Activated T-cell treated with anti-CD3 and anti-CD28 coated beads, Interleukin-2, amount 50 U/mL, for 24 hours (primary cell): ENCODE results near the gene DDX41.
A peak's percentile ranks its signal among the peaks of the same experiment; 100 is the strongest.

Experiments
- DNase-seq: peaks from one replicate; pipeline ENCODE4 v3.0.0-alpha.2; 2020
- H3K27ac Mint-ChIP-seq: 2 replicates; pipeline ENCODE4 v1.8.0; 2020; ENCODE audit warnings: mild to moderate bottlenecking, mixed read lengths
- H3K27me3 Mint-ChIP-seq: 2 replicates; pipeline ENCODE4 v1.8.0; 2020; ENCODE audit warnings: mixed read lengths
- H3K36me3 Mint-ChIP-seq: 2 replicates; pipeline ENCODE4 v1.8.0; 2020; ENCODE audit warnings: low read depth, mixed read lengths
- H3K4me1 Mint-ChIP-seq: 2 replicates; pipeline ENCODE4 v1.8.0; 2020; ENCODE audit warnings: low read depth, mixed read lengths
- H3K4me3 Mint-ChIP-seq: 2 replicates; pipeline ENCODE4 v1.8.0; 2020; ENCODE audit warnings: mild to moderate bottlenecking, moderate library complexity, mixed read lengths
- H3K9me3 Mint-ChIP-seq: 2 replicates; pipeline ENCODE4 v1.8.0; 2020; ENCODE audit warnings: mixed read lengths

DDX41 gene

DNA sequence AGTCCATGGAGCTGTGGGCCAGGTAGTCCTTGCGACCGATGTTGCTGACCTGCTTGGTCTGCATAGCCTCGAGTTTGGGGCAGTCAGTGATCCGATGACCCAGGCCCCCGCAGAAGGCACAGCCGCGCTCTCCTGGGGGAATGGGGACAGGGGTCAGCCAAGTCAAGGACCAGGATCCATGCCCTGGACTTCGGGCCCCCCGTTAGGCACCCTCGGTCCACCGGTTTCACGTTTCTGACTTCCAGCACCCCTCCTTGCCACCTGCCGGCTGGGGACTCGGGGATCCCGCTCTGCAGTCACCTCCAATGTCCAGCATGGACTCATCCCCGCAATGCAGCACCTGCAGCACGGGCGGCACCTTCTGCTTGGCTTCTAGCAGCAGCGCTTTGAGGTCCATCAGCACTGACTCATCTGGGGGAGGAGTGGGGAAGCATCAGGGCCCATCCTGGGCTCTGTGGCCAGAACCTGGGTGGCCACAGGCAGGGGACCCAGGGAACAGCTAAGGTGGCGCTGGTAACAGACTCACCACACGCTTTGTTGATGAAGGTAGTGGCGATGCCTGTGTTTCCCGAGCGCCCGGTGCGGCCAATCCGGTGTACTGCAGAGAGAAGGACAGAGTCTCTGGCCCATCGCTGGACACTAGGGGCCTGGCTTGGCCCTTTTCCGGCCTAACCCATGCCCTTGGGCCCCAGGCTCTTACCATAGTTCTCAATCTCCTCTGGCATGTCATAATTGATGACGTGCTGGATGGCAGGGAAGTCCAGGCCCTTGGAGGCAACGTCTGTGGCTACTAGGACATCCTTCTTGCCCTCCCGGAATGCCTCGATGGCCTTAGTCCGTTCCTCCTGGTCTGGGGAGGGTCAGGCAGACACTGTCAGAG, 4.7 kb downstream of the DDX41 start:
- H3K27ac Mint-ChIP-seq = no peak overlapping the region
- no peaks in the 10 kb centered on the region for H3K9me3 Mint-ChIP-seq
- peaks cover 34% of the 10 kb centered on the region for H3K4me1 Mint-ChIP-seq
- H3K27me3 Mint-ChIP-seq = no peaks in the 10 kb centered on the region
- peaks cover 84% of the 10 kb centered on the region for H3K36me3 Mint-ChIP-seq
- H3K4me3 Mint-ChIP-seq = no peak overlapping the region
- no peak for DNase-seq

DNA sequence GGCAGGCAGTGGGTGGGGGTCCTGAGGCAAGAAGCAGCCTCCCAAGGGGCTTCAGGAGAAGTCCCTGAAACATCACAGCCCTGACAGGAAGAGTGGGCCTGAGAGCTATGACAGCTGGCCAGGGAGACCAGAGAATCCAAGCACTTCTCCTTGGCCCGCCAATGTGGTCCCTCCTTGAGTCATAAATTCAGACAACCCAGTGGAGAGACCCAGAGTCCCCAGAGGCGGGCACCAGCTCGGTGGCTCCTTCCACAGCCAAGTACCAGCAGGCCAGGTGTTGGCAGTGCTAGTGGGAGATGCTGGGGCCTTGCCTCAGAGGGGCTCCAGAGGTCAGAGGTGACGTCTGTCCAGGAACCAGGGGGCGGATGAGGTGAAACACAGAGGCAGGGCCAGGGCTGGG, 5.6 kb downstream of the DDX41 start:
- no peak for DNase-seq
- Mint-ChIP-seq H3K4me1 (peaks cover 31% of the 10 kb centered on the region), H3K4me3 (no peak overlapping the region), H3K27me3 (no peaks in the 10 kb centered on the region), H3K9me3 (no peaks in the 10 kb centered on the region), H3K36me3 (peaks cover 77% of the 10 kb centered on the region), H3K27ac (no peak overlapping the region)

DNA sequence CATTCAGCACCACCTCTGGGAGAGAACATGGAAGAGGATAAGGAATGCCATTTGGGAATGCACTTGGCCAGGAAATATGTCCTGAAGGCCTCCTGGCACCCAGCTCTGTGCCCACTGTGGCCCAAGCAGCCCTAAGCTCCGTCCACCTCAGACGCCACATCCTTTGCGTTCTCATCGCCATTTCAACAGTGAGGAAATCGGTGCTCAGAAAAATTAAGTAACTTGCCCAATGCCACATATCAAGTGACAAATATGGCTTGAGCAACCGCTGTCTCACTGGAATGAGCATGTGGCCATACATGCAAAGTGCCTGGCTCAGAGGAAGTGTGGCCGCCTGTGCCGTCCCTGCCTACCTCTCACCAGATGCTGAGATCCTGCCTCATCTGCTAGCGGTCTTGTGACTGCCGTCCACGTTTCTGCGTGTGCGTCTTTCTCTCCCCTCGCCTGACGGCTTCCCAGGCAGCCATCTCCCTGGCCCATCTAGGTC, 6.2 kb downstream of the DDX41 start:
- Mint-ChIP-seq H3K27ac (no peak overlapping the region), H3K4me1 (peaks cover 25% of the 10 kb centered on the region)

DNA sequence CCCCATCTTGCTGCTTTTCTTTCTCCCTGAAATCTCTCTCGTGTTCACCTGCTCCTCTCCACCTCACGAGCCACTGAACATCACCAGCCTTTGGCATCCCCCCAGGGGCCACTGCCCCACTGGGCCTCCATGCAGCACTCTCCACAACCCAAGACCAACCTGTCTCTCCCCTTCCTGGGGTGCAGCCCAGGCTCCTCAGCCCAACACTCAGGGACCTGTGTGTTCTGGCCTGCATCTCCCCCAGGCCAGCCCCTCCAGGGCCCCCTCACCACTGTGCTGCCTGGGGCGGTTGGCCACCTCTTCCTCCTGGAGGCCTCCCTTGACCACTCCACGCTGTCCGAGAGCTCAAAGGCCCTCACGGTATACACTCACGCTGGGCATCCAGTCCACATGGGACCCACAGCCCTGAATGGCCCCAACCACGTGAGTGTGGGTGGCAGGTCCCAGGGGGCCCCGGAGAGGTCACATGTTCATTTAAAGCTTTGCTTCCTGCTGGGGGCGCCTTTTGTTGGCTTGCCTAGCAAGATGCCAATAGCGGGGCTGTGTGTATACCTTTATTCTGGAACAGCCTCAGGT, 6.7 kb downstream of the DDX41 start:
- DNase-seq = no peak
- H3K9me3 Mint-ChIP-seq = no peaks in the 10 kb centered on the region
- H3K36me3 Mint-ChIP-seq = peaks cover 66% of the 10 kb centered on the region
- no peaks in the 10 kb centered on the region for H3K27me3 Mint-ChIP-seq
- no peak overlapping the region for H3K4me3 Mint-ChIP-seq
- H3K4me1 Mint-ChIP-seq = peaks cover 20% of the 10 kb centered on the region
- no peak overlapping the region for H3K27ac Mint-ChIP-seq

More for the DNA sequence above, 6.2 kb downstream of the DDX41 start:
- Mint-ChIP-seq H3K36me3 (peaks cover 71% of the 10 kb centered on the region), H3K4me3 (no peak overlapping the region), H3K9me3 (no peaks in the 10 kb centered on the region), H3K27me3 (no peaks in the 10 kb centered on the region)
- DNase-seq = no peak

DNA sequence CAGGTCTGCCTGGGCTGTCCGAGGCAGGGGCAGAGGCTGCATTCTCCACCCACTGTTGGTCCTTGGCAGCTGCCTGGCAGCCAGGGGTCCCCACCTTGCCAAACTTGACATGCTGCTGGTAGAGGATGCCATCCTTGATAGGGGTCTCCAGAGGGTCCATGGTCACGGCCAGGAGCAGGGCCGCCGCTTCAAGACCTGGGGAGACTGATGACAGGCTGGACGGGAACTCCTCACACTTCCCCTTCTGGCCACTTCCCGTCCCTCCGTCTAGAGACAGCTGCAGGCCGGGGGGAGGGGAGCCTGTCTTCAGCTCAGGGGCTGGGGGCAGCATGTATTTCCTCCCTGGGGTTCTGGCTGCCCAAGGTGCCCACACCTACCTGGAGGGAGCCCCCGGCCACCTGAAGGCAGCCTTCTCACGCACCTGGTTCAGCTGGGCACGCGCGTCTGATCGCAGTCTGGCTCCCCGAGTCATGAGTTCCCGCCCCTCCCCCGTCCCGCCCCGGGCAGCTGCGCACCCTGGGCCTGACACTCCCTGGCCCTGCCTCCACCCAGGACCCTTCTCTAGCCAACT, 7.3 kb downstream of the DDX41 start, which contains the start of gene DOK3:
Gene DOK3, minus strand, starts transcription at position 446 of the 571 bp plus-strand sequence. Its CDS starts 286 bp downstream, at position 160.
- H3K27ac Mint-ChIP-seq = peak within 1 kb of the TSS; percentile 72
- no peaks in the 10 kb centered on the region for H3K27me3 Mint-ChIP-seq
- no peak within 1 kb of the TSS for H3K4me3 Mint-ChIP-seq
- peaks cover 13% of the 10 kb centered on the region for H3K4me1 Mint-ChIP-seq
- DNase-seq = no peak
- H3K36me3 Mint-ChIP-seq = peaks cover 60% of the 10 kb centered on the region
- no peaks in the 10 kb centered on the region for H3K9me3 Mint-ChIP-seq

DNA sequence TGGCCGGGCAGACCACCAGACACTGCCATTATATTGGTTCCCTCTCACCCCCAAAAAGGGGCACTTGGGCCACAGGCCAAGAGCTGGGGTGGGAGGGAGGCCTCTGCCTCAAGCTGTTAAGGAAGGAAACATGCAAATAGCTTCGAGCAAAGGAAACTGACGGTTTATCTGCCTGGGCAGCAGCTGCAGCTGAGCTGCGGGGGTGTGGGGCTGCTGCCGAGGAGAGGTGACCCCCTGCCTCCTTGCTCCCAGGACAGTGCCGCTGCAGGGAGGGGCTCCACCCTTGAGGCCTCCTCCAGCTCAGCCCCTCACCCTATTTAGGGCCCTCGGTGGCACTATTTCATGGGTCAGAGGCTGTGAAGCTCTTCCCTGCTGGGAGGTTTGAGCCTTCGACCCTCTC, 7.9 kb downstream of the DDX41 start:
- peak overlapping the region; percentile 72 for H3K27ac Mint-ChIP-seq
- no peak for DNase-seq
- no peaks in the 10 kb centered on the region for H3K9me3 Mint-ChIP-seq
- no peaks in the 10 kb centered on the region for H3K27me3 Mint-ChIP-seq
- peaks cover 10% of the 10 kb centered on the region for H3K4me1 Mint-ChIP-seq
- no peak overlapping the region for H3K4me3 Mint-ChIP-seq
- peaks cover 53% of the 10 kb centered on the region for H3K36me3 Mint-ChIP-seq

DNA sequence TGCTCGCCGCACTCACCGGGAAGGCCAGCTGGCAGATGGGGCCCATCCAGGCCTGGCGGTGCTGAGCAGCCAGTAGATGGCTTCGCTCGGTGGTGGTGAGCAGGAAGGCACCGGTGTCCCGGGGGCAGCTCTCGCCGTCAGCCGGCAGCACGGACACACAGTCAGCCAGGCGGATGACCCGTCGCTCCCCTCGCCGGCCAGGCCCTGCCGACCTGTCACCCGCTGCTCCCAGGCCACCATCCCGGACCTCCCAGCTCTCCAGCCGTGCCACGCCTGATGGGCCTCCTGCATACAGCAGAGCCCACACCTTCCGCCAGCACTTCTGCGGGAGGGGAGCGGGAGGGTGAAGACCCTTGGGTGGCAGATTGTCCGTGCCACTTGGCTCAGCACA, 8.5 kb downstream of the DDX41 start:
- no peak overlapping the region for H3K27ac Mint-ChIP-seq
- peaks cover 47% of the 10 kb centered on the region for H3K36me3 Mint-ChIP-seq
- H3K4me1 Mint-ChIP-seq = peaks cover 10% of the 10 kb centered on the region
- DNase-seq = no peak
- no peaks in the 10 kb centered on the region for H3K9me3 Mint-ChIP-seq
- H3K4me3 Mint-ChIP-seq = no peak overlapping the region
- H3K27me3 Mint-ChIP-seq = no peaks in the 10 kb centered on the region

DNA sequence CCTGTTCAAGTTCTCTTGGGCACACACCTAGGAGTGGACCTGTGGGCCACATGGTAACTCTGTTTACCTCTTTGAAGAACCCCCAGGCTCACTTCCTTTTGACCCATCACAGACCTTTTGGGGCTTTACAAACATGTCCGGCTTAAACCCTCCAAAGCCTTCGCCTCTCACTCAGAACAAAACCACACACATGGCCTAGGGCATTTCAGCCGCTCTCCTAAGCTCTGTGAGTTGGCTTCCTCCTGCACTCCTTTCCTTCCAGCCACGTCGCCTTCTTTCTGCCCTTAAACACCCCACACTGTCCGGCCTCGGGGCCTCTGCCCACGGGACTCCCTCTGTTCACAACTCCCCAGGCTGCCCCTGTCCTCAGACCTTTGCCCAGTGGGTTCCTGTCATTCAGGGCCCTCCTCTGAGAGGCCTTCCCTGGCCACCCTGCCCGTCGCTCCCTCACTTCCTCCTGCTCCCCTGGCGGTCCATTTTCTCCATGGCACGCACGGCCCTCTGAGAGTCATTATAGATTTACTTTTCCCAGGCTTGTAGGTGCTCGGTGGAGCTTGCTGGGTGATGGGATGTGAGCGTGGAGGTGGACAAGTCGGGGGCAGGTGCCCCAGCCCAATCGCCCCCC, 9.1 kb downstream of the DDX41 start:
- no peak overlapping the region for H3K4me3 Mint-ChIP-seq
- peaks cover 42% of the 10 kb centered on the region for H3K36me3 Mint-ChIP-seq
- no peaks in the 10 kb centered on the region for H3K27me3 Mint-ChIP-seq
- peaks cover 10% of the 10 kb centered on the region for H3K4me1 Mint-ChIP-seq
- no peak for DNase-seq
- no peak overlapping the region for H3K27ac Mint-ChIP-seq
- H3K9me3 Mint-ChIP-seq = no peaks in the 10 kb centered on the region

DNA sequence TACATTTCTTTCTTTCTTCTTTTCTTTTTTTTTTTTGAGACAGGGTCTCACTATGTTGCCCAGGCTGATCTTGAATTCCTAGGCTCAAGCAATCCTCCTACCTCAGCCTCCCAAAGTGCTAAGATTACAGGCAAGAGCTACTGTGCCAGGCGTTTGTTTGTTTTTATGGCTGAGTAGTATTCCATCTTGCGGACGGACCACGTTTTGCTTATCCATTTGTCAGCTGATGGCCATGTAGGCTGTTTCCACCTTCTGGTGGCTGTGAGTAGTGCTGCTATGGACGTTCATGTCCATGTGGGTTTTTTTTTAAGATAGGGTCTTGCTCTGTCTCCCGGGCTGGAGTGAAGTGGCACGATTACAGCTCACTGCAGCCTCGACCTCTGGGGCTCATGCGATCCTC, 9.6 kb downstream of the DDX41 start:
- no peak overlapping the region for H3K27ac Mint-ChIP-seq
- DNase-seq = no peak
- H3K4me3 Mint-ChIP-seq = no peak overlapping the region
- H3K4me1 Mint-ChIP-seq = peaks cover 10% of the 10 kb centered on the region
- peaks cover 37% of the 10 kb centered on the region for H3K36me3 Mint-ChIP-seq
- H3K27me3 Mint-ChIP-seq = no peaks in the 10 kb centered on the region
- H3K9me3 Mint-ChIP-seq = no peaks in the 10 kb centered on the region

DNA sequence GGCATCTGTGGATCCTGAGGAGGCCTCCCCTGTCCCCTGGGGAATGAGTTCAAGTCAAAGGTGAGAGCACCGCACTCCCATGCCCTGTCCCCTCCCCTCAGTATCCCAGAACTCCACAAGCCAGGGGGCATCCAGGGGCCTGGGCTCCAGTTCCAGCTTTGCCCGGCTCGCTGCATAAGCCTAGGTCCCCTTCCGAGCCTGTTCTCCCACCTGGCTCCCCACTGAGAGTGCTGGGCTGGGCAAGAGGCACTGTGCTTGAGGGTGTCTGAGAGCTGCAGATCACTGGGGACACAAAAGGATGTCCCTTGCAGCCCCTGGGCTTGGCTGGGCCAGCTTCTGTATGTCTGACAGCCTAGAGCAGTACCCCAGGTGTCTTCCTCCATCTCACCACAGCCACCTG, 11.7 kb downstream of the DDX41 start:
- Mint-ChIP-seq H3K27me3 (no peaks in the 10 kb centered on the region), H3K4me1 (peaks cover 7% of the 10 kb centered on the region), H3K27ac (no peak overlapping the region), H3K9me3 (no peaks in the 10 kb centered on the region), H3K4me3 (no peak overlapping the region), H3K36me3 (peaks cover 16% of the 10 kb centered on the region)
- no peak for DNase-seq

DNA sequence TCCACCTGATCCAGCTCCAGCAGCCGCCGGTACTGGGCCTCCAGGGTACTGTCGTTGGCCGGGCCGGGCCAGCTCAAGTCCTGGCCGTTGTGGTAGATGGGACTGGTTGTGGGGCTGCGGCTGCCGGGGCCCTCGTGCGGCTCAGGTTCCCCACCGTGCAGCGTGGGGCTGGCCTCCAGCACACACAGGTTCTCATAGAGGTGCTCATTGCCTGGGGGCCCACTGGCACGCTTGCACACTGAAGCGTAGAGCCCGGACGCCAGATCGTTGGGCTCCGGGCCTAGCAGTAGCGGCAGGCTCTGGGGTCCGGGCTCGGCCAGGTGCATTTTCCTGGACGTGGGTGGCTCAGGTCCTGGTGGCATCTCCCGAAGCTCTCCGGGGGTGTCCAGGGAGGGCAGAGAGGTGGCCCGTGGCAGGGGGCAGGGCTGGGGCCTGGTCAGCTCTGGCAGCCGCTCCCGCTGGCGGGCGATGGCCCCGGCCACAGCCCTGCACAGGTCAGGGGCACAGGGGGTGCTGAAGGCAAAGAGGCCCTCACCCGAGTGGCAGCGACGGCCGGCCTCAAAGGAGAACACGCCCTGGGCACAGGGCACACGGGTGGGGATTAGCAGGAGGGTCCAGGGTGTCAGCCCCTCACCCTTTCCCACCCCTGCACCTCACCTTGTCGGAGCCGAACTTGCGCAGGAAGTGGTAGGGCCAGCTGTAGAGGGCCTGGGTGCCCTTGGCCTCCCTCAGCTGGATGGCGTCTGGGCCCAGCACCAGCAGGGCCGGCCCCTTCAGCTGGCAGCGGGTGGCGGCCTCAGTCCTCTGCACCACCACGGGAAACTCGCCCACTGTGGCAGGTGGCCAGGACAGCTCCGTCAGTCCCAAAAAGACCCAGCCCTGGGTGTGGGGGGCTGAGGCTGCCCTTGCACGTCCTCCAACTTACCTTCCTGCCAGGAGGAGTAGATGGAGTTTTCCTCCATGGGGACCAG, 12.4 kb downstream of the DDX41 start:
- Mint-ChIP-seq H3K27me3 (peaks cover 4% of the 10 kb centered on the region), H3K4me1 (peaks cover 5% of the 10 kb centered on the region), H3K4me3 (no peak overlapping the region), H3K36me3 (peaks cover 13% of the 10 kb centered on the region), H3K27ac (no peak overlapping the region), H3K9me3 (no peaks in the 10 kb centered on the region)
- DNase-seq = no peak

DNA sequence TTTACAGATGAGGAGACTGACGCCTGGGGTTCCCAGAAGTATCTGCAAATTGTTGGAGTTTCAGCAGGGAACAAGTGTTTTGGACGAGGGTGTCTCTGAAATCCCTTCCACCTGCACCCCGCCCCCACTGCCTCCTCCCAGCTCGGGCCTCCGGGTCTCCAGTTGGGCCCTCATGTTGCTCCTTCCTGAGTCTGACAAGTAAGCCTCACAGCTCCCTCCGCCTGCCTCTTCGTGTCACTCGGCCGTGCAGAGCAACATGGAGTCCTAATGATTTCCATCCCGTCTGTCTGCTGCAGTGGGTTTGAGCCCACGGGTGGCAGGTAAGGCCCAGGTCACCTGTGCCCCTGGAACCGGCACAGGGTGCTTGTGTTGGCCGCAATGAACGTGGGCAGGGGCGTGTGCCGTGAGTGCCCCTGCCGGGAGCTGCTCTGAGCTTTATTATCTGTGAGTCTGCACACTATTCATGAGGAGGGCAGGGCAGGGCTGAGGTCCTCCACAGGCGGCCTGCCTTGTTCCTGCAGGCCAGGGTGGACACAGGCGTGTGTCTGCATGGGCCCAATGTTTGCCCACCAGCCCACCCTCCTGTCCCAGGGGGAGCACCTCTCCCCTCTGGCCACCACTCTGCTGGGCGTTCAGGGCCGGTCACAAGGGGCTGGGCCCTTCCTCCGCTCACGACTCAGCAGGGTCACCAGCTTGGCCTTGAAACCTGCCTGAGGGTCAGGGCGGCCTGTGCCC, 13.2 kb downstream of the DDX41 start:
- Mint-ChIP-seq H3K9me3 (no peaks in the 10 kb centered on the region), H3K27ac (no peak overlapping the region), H3K27me3 (peaks cover 10% of the 10 kb centered on the region), H3K36me3 (peaks cover 6% of the 10 kb centered on the region), H3K4me1 (peaks cover 8% of the 10 kb centered on the region), H3K4me3 (no peak overlapping the region)
- DNase-seq = no peak

DNA sequence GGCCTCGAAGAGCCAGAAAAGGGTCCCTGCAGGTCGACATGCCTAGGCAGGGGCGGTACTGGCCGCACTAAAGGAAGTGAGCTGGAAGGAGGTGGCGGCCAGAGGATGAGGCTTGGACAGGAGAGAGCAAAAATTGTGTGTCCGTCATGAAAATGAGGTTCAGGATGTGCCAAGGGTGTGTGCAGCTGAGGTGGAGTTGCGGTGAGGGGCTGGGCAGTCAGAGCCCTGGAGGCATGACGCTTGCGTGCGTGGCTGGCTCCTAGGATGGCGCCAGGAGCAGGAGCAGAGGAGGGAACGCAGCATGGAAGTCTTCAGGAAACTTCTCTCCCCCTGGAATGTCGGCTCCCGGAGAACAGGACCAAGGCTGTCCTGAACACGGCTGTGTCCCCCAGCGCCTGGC, 13.9 kb downstream of the DDX41 start:
- DNase-seq = no peak
- peaks cover 14% of the 10 kb centered on the region for H3K27me3 Mint-ChIP-seq
- H3K4me1 Mint-ChIP-seq = peaks cover 14% of the 10 kb centered on the region
- peaks cover 6% of the 10 kb centered on the region for H3K36me3 Mint-ChIP-seq
- H3K27ac Mint-ChIP-seq = no peak overlapping the region
- no peak overlapping the region for H3K4me3 Mint-ChIP-seq
- H3K9me3 Mint-ChIP-seq = no peaks in the 10 kb centered on the region
